GM12891 (cell line): Measurements from ENCODE around the gene DUSP15.

ENCODE experiments used
- DNase-seq: peaks from one replicate; pipeline ENCODE4 v3.0.0; 2011; ENCODE audit warnings: low spot score; ENCODE audit not compliant: insufficient read length
- FAIRE-seq: peaks from 2 replicates; lab custom pipeline; 2011; peaks lifted over from hg19 to GRCh38; lab: Jason Lieb, UNC
- PAX5 ChIP-seq: IDR thresholded peaks from 2 replicates; pipeline ENCODE4 v1.6.1; 2011; ENCODE audit warnings: low read length, moderate library complexity, mild to moderate bottlenecking; ENCODE audit not compliant: insufficient read depth, severe bottlenecking
- POLR2A ChIP-seq: IDR thresholded peaks from 2 replicates; pipeline ENCODE4 v1.6.1; 2011; ENCODE audit warnings: low read depth, low read length, control low read depth
- POLR2AphosphoS5 ChIP-seq: IDR thresholded peaks from 2 replicates; pipeline ENCODE4 v1.6.1; 2011; ENCODE audit warnings: low read depth, low read length, control low read depth
- POU2F2 ChIP-seq: IDR thresholded peaks from 2 replicates; pipeline ENCODE4 v1.6.1; 2011; ENCODE audit warnings: low read depth, mild to moderate bottlenecking, control low read depth, low read length, moderate library complexity
- SPI1 ChIP-seq: IDR thresholded peaks from 2 replicates; pipeline ENCODE4 v1.6.1; 2011; ENCODE audit warnings: low read depth, low read length, control low read depth
- TAF1 ChIP-seq: IDR thresholded peaks from 2 replicates; pipeline ENCODE4 v1.6.1; 2011; ENCODE audit warnings: low read depth, low read length, control low read depth

The DUSP15 gene

DNA sequence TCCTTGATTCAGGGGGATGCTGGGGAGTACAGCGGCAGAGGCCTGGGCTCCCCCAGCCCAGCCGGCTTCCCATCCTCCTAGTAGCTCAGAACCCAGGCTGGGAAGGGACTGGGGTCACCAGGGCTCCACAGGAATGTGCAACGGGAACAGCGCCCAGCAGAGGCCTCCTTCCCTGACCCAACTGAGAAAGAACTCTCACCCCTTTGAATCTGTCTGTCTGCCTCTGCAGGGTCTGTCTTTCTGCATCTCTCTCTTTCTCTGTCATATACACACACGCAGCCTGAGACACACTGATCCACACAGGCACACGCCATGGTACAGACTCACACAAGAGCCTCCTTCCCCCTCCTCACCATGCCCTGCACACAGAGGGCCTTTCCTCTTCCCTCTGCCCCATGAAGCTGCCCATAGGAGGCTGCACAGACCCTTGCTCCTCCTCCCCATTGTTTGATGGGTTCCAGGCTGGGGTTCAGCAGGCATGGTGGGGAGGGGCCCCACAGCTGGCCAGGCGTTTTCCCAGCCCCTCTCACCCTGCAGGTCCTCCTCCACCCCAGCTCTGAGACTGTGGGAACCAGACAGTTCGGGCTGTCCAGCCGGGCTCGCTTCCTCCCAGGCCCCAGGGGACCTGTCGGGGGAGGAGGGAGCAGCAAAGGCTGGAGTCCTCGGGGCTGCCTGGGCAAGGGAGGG, 27.7 kb downstream of the DUSP15 start:
- FAIRE-seq (no peak), DNase-seq (no peak)
- TF ChIP-seq POLR2AphosphoS5 (no peak), TAF1 (no peak), POU2F2 (no peak), POLR2A (no peak), PAX5 (no peak), SPI1 (no peak)

DNA sequence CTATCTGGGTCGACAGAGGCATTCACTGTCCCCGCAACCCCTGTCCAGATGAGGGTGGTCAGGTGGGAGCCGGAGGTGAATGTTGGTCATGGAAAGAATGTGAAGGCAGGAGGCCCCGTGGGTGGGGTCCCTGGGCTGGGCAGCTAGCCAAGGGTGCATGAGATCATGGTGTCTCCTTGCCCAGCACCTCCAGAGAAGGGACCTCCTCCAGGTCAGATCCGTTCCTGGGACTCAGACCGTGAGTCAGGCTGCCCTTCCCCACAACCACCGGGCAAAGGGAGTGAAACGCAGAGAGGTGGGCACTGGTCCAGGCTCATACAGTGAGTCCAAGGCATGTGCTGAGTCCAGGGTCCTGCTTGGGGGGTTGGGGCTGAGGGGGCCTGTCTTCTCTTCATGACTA, 28.4 kb downstream of the DUSP15 start:
- TF ChIP-seq POLR2A = no peak
- no peak for TF ChIP-seq SPI1
- no peak for TF ChIP-seq TAF1
- no peak for TF ChIP-seq PAX5
- TF ChIP-seq POLR2AphosphoS5 = no peak
- TF ChIP-seq POU2F2 = no peak
- FAIRE-seq = no peak
- no peak for DNase-seq

DNA sequence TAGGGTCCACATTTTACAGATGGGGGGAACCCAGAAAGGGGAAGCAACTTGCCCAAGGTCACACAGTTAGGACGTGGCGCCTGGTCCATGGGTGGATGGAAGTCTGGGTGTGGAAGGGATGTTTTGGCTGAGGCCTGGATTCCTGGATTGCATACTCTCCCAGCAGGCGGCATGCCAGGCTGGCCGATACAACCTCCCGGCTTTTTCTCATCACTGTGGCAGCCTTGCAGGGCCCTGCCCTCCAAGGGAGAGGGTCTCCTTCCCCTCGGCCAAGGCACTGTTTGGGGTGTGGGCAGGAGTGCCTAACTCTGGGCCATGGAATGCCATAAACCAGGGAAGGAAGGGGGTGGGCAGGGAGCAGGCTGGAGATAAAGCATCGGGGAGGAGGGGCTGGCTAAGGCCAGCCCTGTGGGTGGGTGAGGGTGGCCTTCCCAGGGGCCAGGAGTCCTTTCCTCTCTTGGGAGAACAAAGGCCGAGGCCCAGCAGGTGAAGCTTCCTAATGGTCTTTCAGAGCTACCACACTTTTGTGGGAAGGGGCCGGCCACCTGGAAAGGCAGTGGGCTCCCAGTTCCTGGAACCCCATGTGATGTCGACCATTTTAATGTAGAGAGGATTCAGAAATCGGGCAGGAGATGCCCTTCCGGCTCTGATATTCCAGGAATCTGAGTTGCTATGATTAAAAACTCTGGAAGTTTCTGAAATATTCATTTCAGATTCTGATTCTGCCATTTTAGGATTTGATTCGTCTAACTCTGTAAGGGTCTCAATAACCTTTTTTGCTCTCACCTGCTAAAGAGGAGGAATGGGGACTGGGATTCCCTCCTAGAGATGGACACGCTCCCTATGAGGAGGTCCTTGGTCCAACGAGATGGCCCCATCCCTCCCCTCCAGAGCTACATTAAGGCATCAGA, 29.2 kb downstream of the DUSP15 start:
- no peak for TF ChIP-seq SPI1
- no peak for TF ChIP-seq PAX5
- TF ChIP-seq POLR2AphosphoS5 = no peak
- TF ChIP-seq POLR2A = no peak
- TF ChIP-seq POU2F2 = no peak
- no peak for TF ChIP-seq TAF1
- FAIRE-seq (no peak), DNase-seq (no peak)

DNA sequence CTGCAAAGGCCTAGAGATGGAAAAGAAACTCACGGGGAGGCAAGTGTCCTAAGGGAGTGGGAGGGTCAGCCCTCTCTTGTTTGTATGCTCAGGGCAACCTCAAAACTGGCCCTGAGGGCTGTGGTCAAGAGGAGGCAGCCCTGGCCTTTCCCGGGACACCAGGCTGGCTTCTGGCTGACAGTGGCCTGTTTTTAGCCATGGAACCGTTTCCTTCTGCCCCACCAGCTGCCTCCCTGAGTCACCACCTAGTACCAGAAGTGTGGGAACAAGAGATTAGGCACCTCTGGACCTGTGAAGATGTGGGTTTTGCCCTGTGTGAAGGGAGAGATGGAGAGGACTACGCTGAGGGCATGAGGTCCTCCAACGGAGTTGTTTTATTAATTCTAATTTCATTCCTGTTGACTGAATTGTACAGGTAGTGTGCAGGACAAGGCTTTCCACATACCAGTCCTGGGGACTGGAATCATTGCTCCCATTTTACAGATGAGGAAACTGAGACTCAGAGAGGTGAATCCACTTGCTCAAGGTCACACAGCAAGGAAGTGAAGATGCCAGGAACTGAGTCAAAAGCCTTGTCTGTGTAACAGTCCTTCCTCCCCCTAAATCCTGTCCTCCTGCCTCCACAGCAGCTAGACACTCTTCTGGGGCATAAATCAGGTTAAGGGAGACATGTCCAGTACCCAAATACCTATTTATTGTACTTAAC, 30.4 kb downstream of the DUSP15 start:
- no peak for TF ChIP-seq TAF1
- TF ChIP-seq POLR2AphosphoS5 = no peak
- no peak for TF ChIP-seq POU2F2
- no peak for TF ChIP-seq POLR2A
- no peak for TF ChIP-seq SPI1
- TF ChIP-seq PAX5 = no peak
- DNase-seq = no peak
- no peak for FAIRE-seq

DNA sequence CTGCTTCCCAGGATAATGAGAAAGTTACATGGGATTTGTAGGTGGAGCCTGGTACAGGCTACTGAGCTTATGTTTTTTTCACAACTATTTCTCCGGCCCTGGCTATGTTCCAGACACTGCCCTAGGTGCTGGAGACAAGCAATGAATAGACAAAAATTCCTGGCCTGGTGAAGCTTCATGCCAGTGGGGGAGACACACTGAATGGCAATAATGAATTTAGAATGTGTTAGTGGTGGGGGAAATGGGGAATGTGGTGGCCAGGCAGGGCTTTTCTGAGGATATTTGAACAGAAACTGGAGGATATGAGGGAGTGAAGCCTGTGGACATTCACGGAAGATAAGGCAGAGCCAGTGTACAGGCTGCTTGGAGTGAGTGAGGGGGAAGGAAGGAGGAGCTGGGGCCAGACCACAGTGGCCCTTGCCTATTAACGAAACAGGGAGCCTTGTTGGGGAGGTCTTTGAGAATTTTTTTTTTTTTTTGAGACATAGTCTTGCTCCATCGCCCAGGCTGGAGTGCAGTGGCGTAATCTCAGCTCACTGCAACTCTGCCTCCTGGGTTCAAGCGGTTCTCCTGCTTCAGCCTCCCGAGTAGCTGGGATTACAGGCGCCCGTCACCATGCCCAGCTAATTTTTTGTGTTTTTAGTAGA, 31.6 kb downstream of the DUSP15 start:
- FAIRE-seq (no peak), DNase-seq (no peak)
- TF ChIP-seq POU2F2 (no peak), TAF1 (no peak), POLR2A (no peak)

DNA sequence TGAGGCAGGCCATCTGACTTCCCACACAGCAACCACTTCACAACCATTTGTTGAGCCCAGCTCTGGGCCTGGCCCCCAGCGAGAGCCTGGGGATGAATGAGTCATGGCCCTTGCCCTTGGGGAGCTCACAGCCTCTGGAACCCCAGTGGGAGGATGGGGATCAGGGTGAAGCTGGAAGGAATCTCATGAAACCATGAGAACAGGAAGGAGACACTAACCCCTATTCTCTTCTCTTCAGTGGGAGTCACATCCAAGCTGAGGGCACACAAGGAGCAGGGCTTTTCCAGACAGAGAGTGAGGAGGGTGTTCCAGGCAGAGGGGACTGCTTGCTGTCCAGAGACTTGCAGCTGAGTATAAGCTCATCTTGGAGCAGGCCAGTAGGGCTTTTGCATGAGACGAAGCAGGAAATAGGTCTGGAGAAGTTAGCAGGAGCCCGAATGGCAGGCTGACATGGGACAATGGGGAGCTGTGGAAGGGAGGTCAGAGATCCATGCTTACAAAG, 32.4 kb downstream of the DUSP15 start:
- FAIRE-seq (no peak), DNase-seq (no peak)

DNA sequence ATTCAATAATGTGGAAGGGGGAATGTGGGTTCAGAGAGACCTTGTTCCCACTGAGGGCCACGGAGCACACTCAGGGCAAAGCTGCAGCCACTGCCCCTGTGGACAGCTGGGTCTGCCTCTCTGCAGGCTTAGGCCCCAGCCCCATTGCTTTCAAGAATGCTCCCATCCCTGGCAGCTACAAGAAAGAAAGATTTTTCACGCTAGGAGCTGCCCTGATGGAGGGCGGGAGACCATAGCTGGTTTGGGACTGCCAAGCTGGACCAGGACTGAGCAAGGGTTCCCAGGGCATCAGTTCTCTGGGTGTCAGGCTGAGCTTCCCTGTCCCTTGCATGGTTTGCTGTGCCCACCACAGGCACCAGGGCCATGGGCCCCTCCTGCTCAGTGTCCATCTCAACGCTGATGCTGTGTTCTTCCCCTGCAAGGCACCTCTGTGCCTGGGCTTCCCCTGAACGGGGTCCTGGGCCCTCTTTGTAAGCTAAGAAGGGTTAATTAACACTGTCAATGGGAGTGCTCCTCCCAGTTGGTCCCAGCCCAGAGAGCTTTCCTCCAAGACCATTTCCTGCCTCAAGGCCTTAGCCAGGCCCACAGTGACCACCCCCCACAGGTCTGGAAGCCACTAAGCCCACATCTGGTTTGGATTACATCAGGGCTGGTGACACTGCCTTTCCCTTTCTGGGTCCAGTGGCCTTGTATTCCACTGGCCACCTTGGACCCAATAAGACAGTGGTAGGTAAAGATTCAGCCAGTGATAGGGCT, 33.3 kb downstream of the DUSP15 start:
- DNase-seq (no peak), FAIRE-seq (no peak)
- TF ChIP-seq POLR2AphosphoS5 (no peak), PAX5 (no peak), POLR2A (no peak), POU2F2 (no peak), TAF1 (no peak), SPI1 (no peak)

More for the DNA sequence above, 32.4 kb downstream of the DUSP15 start:
- no peak for TF ChIP-seq SPI1
- no peak for TF ChIP-seq POLR2AphosphoS5
- no peak for TF ChIP-seq PAX5
- TF ChIP-seq TAF1 = no peak
- TF ChIP-seq POLR2A = no peak
- TF ChIP-seq POU2F2 = no peak

DNA sequence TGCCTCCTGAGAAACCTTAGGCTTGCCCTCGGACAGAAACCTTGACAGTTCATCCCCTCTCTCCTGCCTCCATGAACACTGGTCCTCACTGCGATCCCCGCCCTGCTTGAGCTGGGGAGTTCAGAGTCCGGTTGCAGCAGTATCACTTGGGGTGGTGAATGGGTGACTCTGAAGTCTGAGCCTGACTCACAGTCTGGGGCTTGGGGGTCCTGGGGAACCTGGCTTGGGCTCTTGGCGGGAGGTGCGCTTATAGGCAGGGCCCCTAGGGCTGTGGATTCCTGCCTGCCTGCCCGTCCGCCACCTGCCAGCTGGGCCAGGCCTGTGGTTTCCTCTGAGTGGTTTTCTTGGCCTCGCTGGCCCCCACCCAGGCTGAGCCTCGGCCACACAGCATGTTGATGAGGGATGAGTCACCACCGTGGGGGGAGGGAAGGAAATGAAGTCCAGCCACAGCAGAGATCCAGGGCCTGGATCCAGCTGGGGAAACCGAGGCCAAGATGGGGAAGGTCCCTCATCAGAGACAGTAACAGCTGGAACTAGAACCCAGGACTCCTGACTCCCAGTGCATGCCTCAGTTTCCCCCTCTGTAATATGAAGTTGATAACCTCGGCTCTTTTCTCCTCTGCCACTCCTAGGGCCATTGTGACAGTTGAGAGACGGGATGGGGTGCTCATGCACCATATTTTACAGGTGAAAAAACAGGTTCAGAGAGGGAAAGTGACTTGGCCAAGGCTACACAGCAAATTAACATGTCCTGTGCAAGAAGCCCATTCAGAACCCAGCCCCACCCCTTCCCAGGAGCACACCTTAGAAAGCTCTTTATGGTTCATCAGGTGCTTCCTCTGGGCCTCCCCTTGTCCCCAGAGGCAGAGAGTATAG, 34.1 kb downstream of the DUSP15 start:
- DNase-seq (peak; percentile 62), FAIRE-seq (peak; percentile 86)

More for the DNA sequence above, 34.1 kb downstream of the DUSP15 start:
- TF ChIP-seq POLR2A (no peak), POU2F2 (0 out of 2 replicates have a peak, but pooled peaks have one; percentile 20)
